GM12872 (cell line): ENCODE measurements around the gene MGMT.

ENCODE experiments used
- CTCF ChIP-seq: IDR thresholded peaks from 3 replicates; pipeline ENCODE4 v1.5.1; 2011; ENCODE audit warnings: low read depth, mild to moderate bottlenecking, low read length, moderate library complexity; ENCODE audit not compliant: insufficient read depth

The MGMT gene

GRCh38 chr10:129538236-129538635, 71.2 kb downstream of the MGMT start:
- no peak for TF ChIP-seq CTCF

GRCh38 chr10:129541200-129541599, 74.2 kb downstream of the MGMT start:
- TF ChIP-seq CTCF, result no peak

- TF ChIP-seq CTCF, result no peak
Observed at GRCh38 chr10:129541748-129542487, 74.9 kb downstream of the MGMT start.

- TF ChIP-seq CTCF, result no peak
Observed at GRCh38 chr10:129542589-129542988, 75.5 kb downstream of the MGMT start.

GRCh38 chr10:129544205-129545202, 77.5 kb downstream of the MGMT start:
- TF ChIP-seq CTCF, result no peak

GRCh38 chr10:129545261-129545660, 78.2 kb downstream of the MGMT start:
- TF ChIP-seq CTCF, result no peak

- TF ChIP-seq CTCF, result no peak
Observed at GRCh38 chr10:129546106-129546505, 79.1 kb downstream of the MGMT start.
